Astrocyte of the cerebellum (primary cell): ENCODE measurements around the gene MAN1C1.

Experiments
- DNase-seq: peaks from one replicate; pipeline ENCODE4 v3.0.0-alpha.2; 2011; ENCODE audit warnings: low read depth
- H3K4me3 ChIP-seq: 2 replicates; pipeline ENCODE4 v1.5.1; 2011; ENCODE audit warnings: mild to moderate bottlenecking, low read depth, low read length, moderate library complexity
- in situ Hi-C: cut with HindIII; loops from 2 replicates; pipeline ENCODE4 v1.10.0; 2017; ENCODE audit warnings: low sequenced_read_pairs
- TF ChIP-seq, protein P1 (sequence below): IDR thresholded peaks from 2 replicates; pipeline ENCODE4 v1.5.1; 2012; ENCODE audit warnings: low read length, low read depth, moderate library complexity, mild to moderate bottlenecking; ENCODE audit errors: missing control alignments

The MAN1C1 gene

DNA sequence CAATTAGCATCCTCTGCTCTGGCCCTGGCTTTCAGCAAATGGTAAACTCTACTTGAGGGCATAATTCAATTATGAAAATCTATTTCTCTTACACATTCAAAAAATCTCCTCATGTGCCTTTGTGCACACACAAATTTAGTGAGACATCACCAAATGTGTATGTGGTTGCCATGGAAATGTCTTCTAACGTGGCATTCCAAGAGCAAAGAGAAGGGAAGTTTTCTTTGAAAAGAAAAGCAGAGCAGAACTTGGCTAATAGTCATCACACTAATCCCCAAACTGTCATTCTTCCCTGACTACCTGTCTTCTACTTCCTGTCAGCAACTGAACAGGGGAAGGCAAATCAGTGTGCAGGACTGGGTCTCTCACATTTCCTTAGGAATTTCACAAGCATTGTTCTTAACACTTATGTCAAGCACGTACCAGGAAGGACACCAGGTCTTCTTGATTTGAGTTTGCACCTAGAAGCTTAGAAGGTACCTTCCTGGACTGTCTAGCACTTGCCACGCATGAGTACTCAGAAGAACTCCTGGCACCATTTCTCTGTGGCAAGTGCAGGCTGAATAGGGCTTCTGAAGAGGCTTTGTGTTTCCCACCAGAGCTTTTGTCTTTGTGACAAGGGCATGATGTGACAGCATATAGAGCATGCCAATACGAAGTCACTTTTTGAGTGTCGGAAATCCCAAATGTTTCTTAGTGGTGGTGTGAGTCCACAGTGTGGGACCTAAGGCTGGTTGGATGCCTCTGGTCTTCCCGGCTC, 32.3 kb downstream of the MAN1C1 start:
- in situ Hi-C loops: no loop called here
- TF ChIP-seq, protein P1, sequence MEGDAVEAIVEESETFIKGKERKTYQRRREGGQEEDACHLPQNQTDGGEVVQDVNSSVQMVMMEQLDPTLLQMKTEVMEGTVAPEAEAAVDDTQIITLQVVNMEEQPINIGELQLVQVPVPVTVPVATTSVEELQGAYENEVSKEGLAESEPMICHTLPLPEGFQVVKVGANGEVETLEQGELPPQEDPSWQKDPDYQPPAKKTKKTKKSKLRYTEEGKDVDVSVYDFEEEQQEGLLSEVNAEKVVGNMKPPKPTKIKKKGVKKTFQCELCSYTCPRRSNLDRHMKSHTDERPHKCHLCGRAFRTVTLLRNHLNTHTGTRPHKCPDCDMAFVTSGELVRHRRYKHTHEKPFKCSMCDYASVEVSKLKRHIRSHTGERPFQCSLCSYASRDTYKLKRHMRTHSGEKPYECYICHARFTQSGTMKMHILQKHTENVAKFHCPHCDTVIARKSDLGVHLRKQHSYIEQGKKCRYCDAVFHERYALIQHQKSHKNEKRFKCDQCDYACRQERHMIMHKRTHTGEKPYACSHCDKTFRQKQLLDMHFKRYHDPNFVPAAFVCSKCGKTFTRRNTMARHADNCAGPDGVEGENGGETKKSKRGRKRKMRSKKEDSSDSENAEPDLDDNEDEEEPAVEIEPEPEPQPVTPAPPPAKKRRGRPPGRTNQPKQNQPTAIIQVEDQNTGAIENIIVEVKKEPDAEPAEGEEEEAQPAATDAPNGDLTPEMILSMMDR: no peak
- no peak for DNase-seq
- H3K4me3 ChIP-seq: no peak overlapping the region

DNA sequence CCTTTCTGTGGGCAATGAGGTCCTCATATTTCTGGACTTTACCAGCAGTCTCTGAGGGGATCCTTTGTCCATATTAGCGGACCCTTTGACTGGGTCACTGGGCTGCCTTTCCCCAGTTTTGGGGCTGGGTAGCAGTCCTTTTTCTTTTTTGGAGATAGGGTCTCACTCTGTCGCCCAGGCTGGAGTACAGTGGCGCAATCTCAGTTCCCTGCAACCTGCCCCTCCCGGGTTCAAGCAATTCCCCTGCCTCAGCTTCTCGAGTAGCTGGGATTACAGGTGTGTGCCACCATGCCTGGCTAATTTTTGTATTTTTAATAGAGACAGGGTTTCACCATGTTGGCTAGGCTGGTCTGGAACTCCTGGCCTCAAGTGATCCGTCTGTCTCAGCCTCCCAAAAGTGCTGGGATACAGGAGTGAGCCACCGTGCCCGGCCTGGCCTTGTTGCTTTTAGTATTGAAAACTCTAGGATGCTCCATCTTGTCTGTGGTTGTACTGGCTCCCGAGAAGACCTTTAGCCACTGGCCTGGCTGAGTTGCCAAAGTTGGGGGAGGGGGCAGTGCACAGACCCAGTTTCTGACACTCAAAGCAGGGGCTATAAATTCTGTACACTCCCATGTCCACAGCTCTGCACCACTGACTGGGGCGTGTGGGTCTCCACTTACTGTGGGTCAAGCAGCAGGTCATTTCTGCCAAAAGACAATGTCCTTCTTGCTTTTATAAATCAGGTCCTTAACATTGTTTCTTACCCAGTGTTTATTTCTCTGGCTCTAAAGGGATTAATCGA, 33.1 kb downstream of the MAN1C1 start:
- in situ Hi-C loops: no loop called here
- no peak for DNase-seq
- TF ChIP-seq, protein P1: no peak
- H3K4me3 ChIP-seq: no peak overlapping the region

DNA sequence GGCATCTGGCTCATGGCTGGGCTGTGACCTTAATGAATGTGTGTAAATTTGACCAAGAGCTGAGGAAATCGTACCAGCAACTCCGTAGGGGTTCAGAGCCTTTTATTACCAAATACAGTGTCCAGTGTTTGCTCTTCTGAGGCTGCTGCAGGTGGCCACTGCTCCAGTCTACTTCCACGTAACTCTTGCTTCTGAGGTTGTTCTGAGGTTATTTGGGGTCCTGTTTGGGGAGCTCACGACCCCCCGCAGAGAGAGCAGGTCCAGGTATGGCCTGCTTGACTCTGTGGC, 33.6 kb downstream of the MAN1C1 start:
- in situ Hi-C loops: no loop called here
- no peak for DNase-seq
- no peak overlapping the region for H3K4me3 ChIP-seq
- TF ChIP-seq, protein P1: no peak

DNA sequence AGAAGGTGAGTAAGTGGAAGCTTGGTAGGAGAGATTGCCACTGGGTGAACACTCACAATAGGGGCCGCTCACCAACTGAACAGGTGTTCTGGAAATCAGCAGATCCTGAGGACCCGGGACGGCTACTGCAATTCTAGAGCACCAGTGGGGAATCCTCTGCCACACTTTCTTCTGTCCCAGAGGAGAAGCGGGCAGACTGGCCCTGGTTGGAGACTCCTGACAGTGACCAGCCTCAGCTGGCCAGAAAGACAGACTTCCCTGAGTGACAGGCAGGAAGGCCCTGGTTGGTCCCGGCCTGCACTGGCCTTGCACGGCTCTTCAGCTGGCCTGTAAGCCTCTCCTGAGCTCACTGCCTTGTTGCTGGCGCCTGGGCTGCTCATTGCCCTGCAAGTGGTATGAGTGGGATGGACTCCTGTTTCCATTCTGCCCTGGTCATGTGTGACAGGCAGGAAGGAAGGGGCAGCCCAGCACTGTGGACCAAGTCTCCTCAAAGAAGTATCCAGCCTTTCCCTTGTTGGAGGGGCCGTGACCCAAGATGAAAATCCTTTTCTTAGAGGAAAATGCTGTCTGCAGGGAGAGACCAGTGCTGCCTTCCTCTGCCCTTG, 34.5 kb downstream of the MAN1C1 start:
- TF ChIP-seq, protein P1: no peak
- H3K4me3 ChIP-seq: no peak overlapping the region
- DNase-seq: no peak
- in situ Hi-C loops: no loop called here

DNA sequence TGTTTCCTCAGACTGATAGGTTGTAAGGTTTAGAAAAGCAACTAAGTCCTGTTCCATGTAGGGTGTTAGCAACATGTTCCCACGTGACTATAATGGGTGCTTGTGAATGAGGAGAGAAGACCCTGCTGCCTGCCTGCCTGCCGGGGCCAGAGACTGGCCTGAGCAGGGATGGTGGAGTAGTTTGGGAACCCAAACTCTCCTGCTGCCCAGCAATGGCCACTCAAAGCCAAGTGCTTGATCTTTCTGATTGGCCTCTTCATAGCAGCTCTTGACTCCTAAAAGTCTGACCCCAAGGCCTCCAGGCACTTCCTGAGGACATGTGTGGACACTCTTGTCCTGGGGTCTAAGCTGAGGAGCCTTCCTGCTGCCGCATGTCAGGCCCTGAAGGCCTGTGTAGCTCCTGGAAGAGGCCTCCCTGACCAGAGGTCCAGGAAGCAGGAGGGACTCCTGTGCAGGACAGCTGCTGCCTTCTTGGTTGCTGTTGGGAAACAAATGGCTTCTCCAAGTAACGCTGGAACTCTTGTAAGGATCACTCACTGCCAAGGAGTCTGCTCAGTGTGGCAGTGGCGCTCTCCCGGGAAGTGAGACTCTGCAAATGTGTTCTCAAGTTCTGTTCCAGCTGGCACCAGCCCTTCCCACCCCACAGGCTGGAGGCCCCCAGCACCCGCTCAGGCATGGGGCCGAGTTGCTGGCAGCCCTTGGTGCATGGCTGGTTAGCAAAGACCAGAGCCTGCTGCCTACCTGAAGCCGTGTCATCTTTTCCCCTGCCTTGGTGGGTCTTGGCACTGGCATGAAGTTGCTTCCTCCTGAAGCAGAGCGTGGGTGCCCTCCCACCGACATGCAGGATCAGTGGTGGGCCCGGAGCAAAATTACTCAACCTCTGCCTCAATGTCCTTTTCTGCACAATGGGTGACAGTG, 35.5 kb downstream of the MAN1C1 start:
- H3K4me3 ChIP-seq: no peak overlapping the region
- TF ChIP-seq, protein P1: no peak
- no peak for DNase-seq

DNA sequence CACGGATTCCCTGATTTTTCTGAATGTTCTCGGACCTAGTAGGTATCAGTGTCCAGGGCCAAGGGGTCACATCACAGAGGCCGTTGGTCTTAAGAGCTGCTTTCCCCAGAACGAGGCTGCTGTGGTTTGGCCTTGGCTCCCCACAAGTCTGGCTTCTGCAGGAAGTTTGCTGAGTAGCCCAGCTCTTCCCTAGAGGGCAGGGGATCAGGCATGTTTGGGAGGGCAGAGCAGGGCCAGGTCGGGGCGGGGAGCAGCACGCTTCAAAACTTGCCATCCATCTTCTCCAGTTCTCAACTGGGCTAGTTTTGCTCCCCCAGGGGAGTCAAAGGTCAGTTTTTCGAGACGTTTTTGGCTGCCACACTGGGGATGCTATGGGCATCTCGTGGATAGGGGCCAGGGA, 37.0 kb downstream of the MAN1C1 start:
- H3K4me3 ChIP-seq: no peak overlapping the region
- in situ Hi-C loops: no loop called here
- TF ChIP-seq, protein P1: no peak
- DNase-seq: no peak

More for the DNA sequence above, 35.5 kb downstream of the MAN1C1 start:
- in situ Hi-C loops: no loop called here
